HCT116 (cell line): ENCODE data around the gene CPNE2. TPM values are rescaled to one million over a fixed set of nuclear protein-coding genes. Genes with fewer than 3 reads are reported as not detected.

Experiments used
- ATAC-seq: fragments of 200-7000 bp; cut with Tn5 transposase; 2 replicates; pipeline ENCODE4 v1.9.1; 2020; ENCODE audit warnings: mild to moderate bottlenecking, moderate library complexity
- BruUV-seq: library from RNA; stranded (reverse); fragments of 400-500 nt; replicated peaks from 2 replicates; lab custom pipeline; 2021; lab: Mats Ljungman, UMichigan
- CTCF ChIA-PET: fragments of 300-600 bp; sonication (Branson Sonifier 250); formaldehyde crosslinking; loops from one replicate; lab custom pipeline; 2021; ENCODE audit warnings: antibody characterized with exemption; lab: Charles Lee
- POLR2A ChIA-PET: fragments of 300-600, 350-600 bp; sonication (Branson Sonifier 250); formaldehyde crosslinking; loops from one replicate; lab custom pipeline; 2021; ENCODE audit warnings: antibody characterized with exemption; lab: Charles Lee
- RAD21 ChIA-PET, 2 experiments: fragments of 300-600 bp; sonication (Branson Sonifier 250); formaldehyde crosslinking; loops; one replicate each; lab custom pipeline; 2023; ENCODE audit warnings: low total read pairs in 2 of 2; ENCODE audit not compliant: uncharacterized antibody in 2 of 2, unreplicated experiment in 2 of 2, low non-redundant PET in 1 of 2; lab: Charles Lee
- DNase-seq: peaks from one replicate; pipeline ENCODE4 v3.0.0-alpha.2; 2010; ENCODE audit warnings: low read depth, low spot score
- H2AFZ ChIP-seq: fragments of 200-600 bp; shearing (Covaris generic), sonication (generic); 2 replicates; pipeline ENCODE4 v1.6.1; 2017; ENCODE audit warnings: low read depth, mixed run types, mixed read lengths, antibody characterized with exemption, low read length; ENCODE audit not compliant: poor library complexity, severe bottlenecking
- H3K27ac ChIP-seq: 2 replicates; pipeline ENCODE4 v1.5.1; 2012; ENCODE audit warnings: low read depth, low read length
- H3K27me3 ChIP-seq: fragments of 200-600 bp; sonication (generic); 2 replicates; pipeline ENCODE4 v1.6.1; 2016; ENCODE audit warnings: mixed run types, low read length, mixed read lengths; ENCODE audit not compliant: insufficient read depth
- H3K36me3 ChIP-seq, 2 experiments: fragments of 200-500 bp in 1 of 2; fragments of 200-600 bp in 1 of 2; sonication (Bioruptor generic) in 1 of 2; sonication (generic) in 1 of 2; 2 replicates each; pipeline versions ENCODE4 v1.5.1 to v1.6.1; 2014 to 2016; ENCODE audit warnings: low read length in 2 of 2, inconsistent platforms in 1 of 2, mixed read lengths in 1 of 2, mixed run types in 1 of 2; ENCODE audit not compliant: insufficient read depth in 2 of 2, control insufficient read depth in 1 of 2
- H3K4me1 ChIP-seq, 2 experiments: fragments of 200-600 bp in 1 of 2; sonication (generic) in 1 of 2; 2 replicates each; pipeline versions ENCODE4 v1.5.1 to v1.6.1; 2012 to 2017; ENCODE audit warnings: low read length in 2 of 2, inconsistent platforms in 1 of 2, mild to moderate bottlenecking in 1 of 2, mixed read lengths in 1 of 2, mixed run types in 1 of 2, moderate library complexity in 1 of 2; ENCODE audit not compliant: insufficient read depth in 2 of 2, control insufficient read depth in 1 of 2
- H3K4me2 ChIP-seq: fragments of 200-600 bp; sonication (generic); 2 replicates; pipeline ENCODE4 v1.6.1; 2017; ENCODE audit warnings: mixed run types, low read length, mixed read lengths
- H3K4me3 ChIP-seq, 2 experiments: fragments of 200-600 bp in 1 of 2; sonication (generic) in 1 of 2; replicated peaks in 1 of 2; 2 replicates each; pipeline ENCODE4 v1.5.1; 2011 to 2016; ENCODE audit warnings: low read length in 2 of 2, control low read depth in 1 of 2, low read depth in 1 of 2, mild to moderate bottlenecking in 1 of 2, mixed read lengths in 1 of 2, mixed run types in 1 of 2
- H3K79me2 ChIP-seq: fragments of 200-600 bp; sonication (generic); 2 replicates; pipeline ENCODE4 v1.6.1; 2017; ENCODE audit warnings: mild to moderate bottlenecking, mixed run types, low read length, moderate library complexity, mixed read lengths; ENCODE audit not compliant: insufficient read depth
- H3K9ac ChIP-seq: fragments of 200-600 bp; sonication (generic); 2 replicates; pipeline ENCODE4 v1.6.1; 2016; ENCODE audit warnings: low read length, mixed read lengths
- H3K9me2 ChIP-seq: fragments of 200-600 bp; sonication (generic), shearing (Covaris generic); 2 replicates; pipeline ENCODE4 v1.6.1; 2017; ENCODE audit warnings: mixed run types, mild to moderate bottlenecking, moderate library complexity; ENCODE audit not compliant: insufficient read depth
- H3K9me3 ChIP-seq, 2 experiments: fragments of 200-500 bp in 1 of 2; fragments of 200-600 bp in 1 of 2; sonication (Bioruptor generic) in 1 of 2; sonication (generic) in 1 of 2; 2 replicates each; pipeline ENCODE4 v1.6.1; 2014 to 2017; ENCODE audit warnings: low read length in 2 of 2, mixed read lengths in 2 of 2, inconsistent platforms in 1 of 2, low read depth in 1 of 2, mild to moderate bottlenecking in 1 of 2, mixed run types in 1 of 2, moderate library complexity in 1 of 2; ENCODE audit not compliant: control insufficient read depth in 1 of 2, insufficient read depth in 1 of 2
- H4K20me1 ChIP-seq: fragments of 200-600 bp; sonication (generic), shearing (Covaris generic); 2 replicates; pipeline ENCODE4 v1.6.1; 2017; ENCODE audit warnings: mixed run types, mild to moderate bottlenecking, moderate library complexity; ENCODE audit not compliant: insufficient read depth
- CBX3 ChIP-seq: IDR thresholded peaks from 2 replicates; pipeline ENCODE4 v1.6.1; 2012; ENCODE audit warnings: low read depth
- CEBPB ChIP-seq: IDR thresholded peaks from 2 replicates; pipeline ENCODE4 v1.6.1; 2012; ENCODE audit warnings: low read depth
- EZH2 ChIP-seq: fragments of 200-600 bp; sonication (generic); IDR thresholded peaks from 2 replicates; pipeline ENCODE4 v1.6.1; 2017; ENCODE audit warnings: antibody characterized with exemption, mixed run types
- FOSL1 ChIP-seq: IDR thresholded peaks from 2 replicates; pipeline ENCODE4 v1.6.1; 2012; ENCODE audit warnings: low read depth
- JUND ChIP-seq: IDR thresholded peaks from 2 replicates; pipeline ENCODE4 v1.6.1; 2012
- POLR2A ChIP-seq: IDR thresholded peaks from 2 replicates; pipeline ENCODE4 v1.7.0; 2011; ENCODE audit warnings: borderline replicate concordance; ENCODE audit not compliant: insufficient read depth, insufficient read length; ENCODE audit errors: extremely low read depth
- POLR2AphosphoS5 ChIP-seq: IDR thresholded peaks from 2 replicates; pipeline ENCODE4 v1.6.1; 2011; ENCODE audit warnings: mild to moderate bottlenecking, low read depth, low read length, moderate library complexity
- SIN3A ChIP-seq: IDR thresholded peaks from 2 replicates; pipeline ENCODE4 v1.6.1; 2012; ENCODE audit warnings: low read depth
- SP1 ChIP-seq: IDR thresholded peaks from 2 replicates; pipeline ENCODE4 v1.6.1; 2012; ENCODE audit warnings: low read depth
- SRF ChIP-seq: IDR thresholded peaks from 2 replicates; pipeline ENCODE4 v1.6.1; 2012; ENCODE audit warnings: low read depth
- TCF7L2 ChIP-seq: IDR thresholded peaks from 2 replicates; pipeline ENCODE4 v1.7.0; 2011; ENCODE audit warnings: borderline replicate concordance, inconsistent platforms; ENCODE audit not compliant: insufficient read depth, insufficient read length; ENCODE audit errors: extremely low read depth
- YY1 ChIP-seq: IDR thresholded peaks from 2 replicates; pipeline ENCODE4 v1.6.1; 2011; ENCODE audit warnings: low read length, low read depth, moderate library complexity, mild to moderate bottlenecking; ENCODE audit not compliant: insufficient replicate concordance; ENCODE audit errors: extremely low read depth
- ZNF274 ChIP-seq: fragments of 200-500 bp; sonication (Bioruptor generic); IDR thresholded peaks from 2 replicates; pipeline ENCODE4 v1.6.1; 2014; ENCODE audit warnings: mild to moderate bottlenecking, low read depth, low read length, inconsistent platforms
- intact Hi-C: fragments of 100-400 bp; cut with micrococcal nuclease; formaldehyde crosslinking; loops from 2 replicates; pipeline ENCODE4 v1.10.0; 2022
- total RNA-seq: library from RNA; stranded (reverse); gene quantifications from one replicate; pipeline ENCODE4 v1.2.1, GENCODE V29; 2021; ENCODE audit not compliant: unreplicated experiment
- TF ChIP-seq, protein P1 (sequence below), 3 experiments: fragments of 200-600 bp in 1 of 3; sonication (generic) in 1 of 3; IDR thresholded peaks in 2 of 3; conservative IDR thresholded peaks in 1 of 3; 2 replicates each; pipeline ENCODE4 v1.5.1; 2012 to 2017; ENCODE audit warnings: low read depth in 2 of 3, low read length in 2 of 3, antibody characterized with exemption in 1 of 3, borderline replicate concordance in 1 of 3, control low read depth in 1 of 3, mild to moderate bottlenecking in 1 of 3, mixed read lengths in 1 of 3, mixed run types in 1 of 3, moderate library complexity in 1 of 3; ENCODE audit not compliant: insufficient read depth in 1 of 3
- TF ChIP-seq, protein P2 (sequence below): IDR thresholded peaks from 2 replicates; pipeline ENCODE4 v1.6.1; 2011; ENCODE audit warnings: mild to moderate bottlenecking, low read length, moderate library complexity; ENCODE audit not compliant: insufficient replicate concordance; ENCODE audit errors: extremely low read depth

Gene CPNE2
- total RNA-seq, 1 experiment from 2014 or later, result 31.2 TPM

DNA sequence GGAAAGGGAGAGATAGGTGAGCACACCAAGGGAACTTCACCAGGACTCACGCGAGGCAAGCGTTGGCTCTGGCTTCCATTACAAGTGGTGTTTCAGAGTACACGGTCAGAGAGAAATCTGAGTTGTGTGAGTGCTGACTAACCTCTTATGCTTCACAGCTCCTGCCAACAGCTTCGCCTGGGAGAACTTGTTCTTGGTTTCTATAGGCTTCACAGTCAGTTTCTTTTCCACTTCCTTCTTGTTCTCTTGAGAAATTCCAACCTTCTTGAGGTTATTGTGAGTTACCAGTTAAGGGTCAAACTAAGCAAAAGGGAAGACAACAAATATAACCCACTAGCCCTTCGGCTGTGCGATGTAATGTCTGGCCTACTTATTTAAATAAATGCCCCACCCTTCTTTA is 74.6 kb downstream of the CPNE2 start:
- no peak for TF ChIP-seq JUND
- no peak for TF ChIP-seq SIN3A
- TF ChIP-seq YY1, result no peak
- no peak for TF ChIP-seq EZH2
- TF ChIP-seq CEBPB, result no peak
- no peak for TF ChIP-seq CBX3
- no peak for TF ChIP-seq SRF
- no peak for TF ChIP-seq ZNF274
- TF ChIP-seq FOSL1, result no peak
- TF ChIP-seq TCF7L2, result no peak
- no peak for TF ChIP-seq POLR2A
- TF ChIP-seq SP1, result no peak
- no peak for TF ChIP-seq POLR2AphosphoS5
- TF ChIP-seq, protein P1, sequence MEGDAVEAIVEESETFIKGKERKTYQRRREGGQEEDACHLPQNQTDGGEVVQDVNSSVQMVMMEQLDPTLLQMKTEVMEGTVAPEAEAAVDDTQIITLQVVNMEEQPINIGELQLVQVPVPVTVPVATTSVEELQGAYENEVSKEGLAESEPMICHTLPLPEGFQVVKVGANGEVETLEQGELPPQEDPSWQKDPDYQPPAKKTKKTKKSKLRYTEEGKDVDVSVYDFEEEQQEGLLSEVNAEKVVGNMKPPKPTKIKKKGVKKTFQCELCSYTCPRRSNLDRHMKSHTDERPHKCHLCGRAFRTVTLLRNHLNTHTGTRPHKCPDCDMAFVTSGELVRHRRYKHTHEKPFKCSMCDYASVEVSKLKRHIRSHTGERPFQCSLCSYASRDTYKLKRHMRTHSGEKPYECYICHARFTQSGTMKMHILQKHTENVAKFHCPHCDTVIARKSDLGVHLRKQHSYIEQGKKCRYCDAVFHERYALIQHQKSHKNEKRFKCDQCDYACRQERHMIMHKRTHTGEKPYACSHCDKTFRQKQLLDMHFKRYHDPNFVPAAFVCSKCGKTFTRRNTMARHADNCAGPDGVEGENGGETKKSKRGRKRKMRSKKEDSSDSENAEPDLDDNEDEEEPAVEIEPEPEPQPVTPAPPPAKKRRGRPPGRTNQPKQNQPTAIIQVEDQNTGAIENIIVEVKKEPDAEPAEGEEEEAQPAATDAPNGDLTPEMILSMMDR (IDR thresholded peaks at IDR 0.05 in 2 of 3, conservative IDR thresholded peaks at IDR 0.05 in 1 of 3; ENCODE audit: borderline replicate concordance in 1 of 3, insufficient read depth in 1 of 3, low read depth in 2 of 3, low read length in 2 of 3), result no peak
- TF ChIP-seq, protein P2, sequence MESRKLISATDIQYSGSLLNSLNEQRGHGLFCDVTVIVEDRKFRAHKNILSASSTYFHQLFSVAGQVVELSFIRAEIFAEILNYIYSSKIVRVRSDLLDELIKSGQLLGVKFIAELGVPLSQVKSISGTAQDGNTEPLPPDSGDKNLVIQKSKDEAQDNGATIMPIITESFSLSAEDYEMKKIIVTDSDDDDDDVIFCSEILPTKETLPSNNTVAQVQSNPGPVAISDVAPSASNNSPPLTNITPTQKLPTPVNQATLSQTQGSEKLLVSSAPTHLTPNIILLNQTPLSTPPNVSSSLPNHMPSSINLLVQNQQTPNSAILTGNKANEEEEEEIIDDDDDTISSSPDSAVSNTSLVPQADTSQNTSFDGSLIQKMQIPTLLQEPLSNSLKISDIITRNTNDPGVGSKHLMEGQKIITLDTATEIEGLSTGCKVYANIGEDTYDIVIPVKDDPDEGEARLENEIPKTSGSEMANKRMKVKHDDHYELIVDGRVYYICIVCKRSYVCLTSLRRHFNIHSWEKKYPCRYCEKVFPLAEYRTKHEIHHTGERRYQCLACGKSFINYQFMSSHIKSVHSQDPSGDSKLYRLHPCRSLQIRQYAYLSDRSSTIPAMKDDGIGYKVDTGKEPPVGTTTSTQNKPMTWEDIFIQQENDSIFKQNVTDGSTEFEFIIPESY, result no peak
- Histone ChIP-seq H2AFZ (no peak overlapping the region), H3K9me3 (no peaks in the 10 kb centered on the region), H4K20me1 (no peaks in the 10 kb centered on the region), H3K9me2 (no peaks in the 10 kb centered on the region), H3K4me2 (no peak overlapping the region), H3K4me3 (no peak overlapping the region), H3K27me3 (no peaks in the 10 kb centered on the region), H3K36me3 (peaks cover 38 to 53% of the 10 kb centered on the region in 2 experiments), H3K27ac (no peak overlapping the region), H3K4me1 (no peaks in the 10 kb centered on the region), H3K9ac (no peak overlapping the region), H3K79me2 (no peaks in the 10 kb centered on the region)
- no peak for DNase-seq
- ChIA-PET CTCF (interaction anchor here (1.0 kb wide), 1 partner anchor 465 kb away, joined by 3 read pairs; no protein-coding TSS in a partner anchor), RAD21 (no interaction called here), POLR2A (no interaction called here)
- ATAC-seq, result no peak
- intact Hi-C loops, result no loop called here
- no TSS peak for BruUV-seq
